OCI-LY7 (cell line): Measurements from ENCODE around the gene ADCK2. TPM values are rescaled to one million over a fixed set of nuclear protein-coding genes. Genes with fewer than 3 reads are reported as not detected.

Experiments
- BruUV-seq: library from RNA; stranded (reverse); fragments of 400-500 nt; replicated peaks from 2 replicates; lab custom pipeline; 2021; lab: Mats Ljungman, UMichigan
- CTCF ChIA-PET: fragments of 300-600 bp; sonication (Branson Sonifier 250); formaldehyde crosslinking; loops from one replicate; lab custom pipeline; 2022; ENCODE audit warnings: antibody characterized with exemption; ENCODE audit not compliant: unreplicated experiment; lab: Charles Lee
- POLR2A ChIA-PET: fragments of 300-600 bp; sonication (Branson Sonifier 250); formaldehyde crosslinking; loops from one replicate; lab custom pipeline; 2022; ENCODE audit warnings: antibody characterized with exemption; lab: Charles Lee
- DNase-seq: peaks from one replicate; pipeline ENCODE4 v3.0.0-alpha.2; 2015; ENCODE audit warnings: low spot score
- H2AFZ ChIP-seq: fragments of 200-600 bp; sonication (generic), shearing (Covaris generic); 2 replicates; pipeline ENCODE4 v1.6.1; 2014; ENCODE audit warnings: mild to moderate bottlenecking, antibody characterized with exemption, low read length, moderate library complexity
- H3K27ac ChIP-seq: fragments of 200-600 bp; sonication (generic); 2 replicates; pipeline ENCODE4 v1.5.1; 2014; ENCODE audit warnings: mixed run types, low read depth, mild to moderate bottlenecking, moderate library complexity, low read length, inconsistent platforms; ENCODE audit not compliant: poor library complexity, severe bottlenecking
- H3K36me3 ChIP-seq: fragments of 200-600 bp; sonication (generic); 2 replicates; pipeline ENCODE4 v1.6.1; 2014; ENCODE audit warnings: mild to moderate bottlenecking, antibody characterized with exemption, low read length, moderate library complexity, mixed read lengths; ENCODE audit not compliant: insufficient read depth
- H3K4me1 ChIP-seq: fragments of 200-600 bp; sonication (generic); 2 replicates; pipeline ENCODE4 v1.5.1; 2014; ENCODE audit warnings: mild to moderate bottlenecking, low read length; ENCODE audit not compliant: insufficient read depth, poor library complexity, severe bottlenecking
- H3K4me2 ChIP-seq: fragments of 200-600 bp; sonication (generic); 2 replicates; pipeline ENCODE4 v1.6.1; 2014; ENCODE audit warnings: mild to moderate bottlenecking, low read length
- H3K4me3 ChIP-seq: fragments of 200-600 bp; sonication (generic); 2 replicates; pipeline ENCODE4 v1.5.1; 2014; ENCODE audit warnings: mild to moderate bottlenecking, low read depth, low read length; ENCODE audit not compliant: poor library complexity, severe bottlenecking
- H3K79me2 ChIP-seq: fragments of 200-600 bp; sonication (generic); 2 replicates; pipeline ENCODE4 v1.6.1; 2016; ENCODE audit warnings: low read depth, mild to moderate bottlenecking, low read length, moderate library complexity, mixed read lengths; ENCODE audit not compliant: insufficient read depth
- H3K9me2 ChIP-seq: fragments of 200-600 bp; sonication (generic); 2 replicates; pipeline ENCODE4 v1.6.1; 2016; ENCODE audit warnings: mild to moderate bottlenecking, low read length, mixed read lengths; ENCODE audit not compliant: insufficient read depth
- H3K9me3 ChIP-seq: fragments of 200-600 bp; sonication (generic); 2 replicates; pipeline ENCODE4 v1.6.1; 2014; ENCODE audit warnings: mild to moderate bottlenecking, mixed run types, low read length, mixed read lengths
- H4K20me1 ChIP-seq: fragments of 200-600 bp; sonication (generic); 2 replicates; pipeline ENCODE4 v1.6.1; 2014; ENCODE audit warnings: mild to moderate bottlenecking, antibody characterized with exemption, low read length, moderate library complexity, mixed read lengths; ENCODE audit not compliant: insufficient read depth
- CTCF ChIP-seq: fragments of 200-600 bp; sonication (generic); conservative IDR thresholded peaks from 2 replicates; pipeline ENCODE4 v1.5.1; 2014; ENCODE audit warnings: mild to moderate bottlenecking, antibody characterized with exemption, low read length, moderate library complexity, mixed read lengths
- EZH2phosphoT487 ChIP-seq: fragments of 200-600 bp; sonication (generic); IDR thresholded peaks from 2 replicates; pipeline ENCODE4 v1.6.1; 2018; ENCODE audit warnings: low read depth, borderline replicate concordance, mild to moderate bottlenecking, mixed run types, antibody characterized with exemption, low read length, moderate library complexity, mixed read lengths
- intact Hi-C: fragments of 100-400 bp; cut with micrococcal nuclease; formaldehyde crosslinking; loops from one replicate; pipeline ENCODE4 v1.10.0; 2022; ENCODE audit not compliant: unreplicated experiment
- total RNA-seq, 2 experiments: library from RNA; depleted of rRNA in 1 of 2; stranded (reverse); fragments of >200 nt in 1 of 2; shearing (Covaris generic) in 1 of 2; gene quantifications; 2 replicates each; pipeline ENCODE4 v1.2.3, GENCODE V29; 2014 to 2022

Gene ADCK2
- total RNA-seq, 2 experiments from 2014 or later, result 45.8 to 60.2 TPM

- H3K4me2 ChIP-seq, result no peak overlapping the region
- H3K9me2 ChIP-seq, result no peaks in the 10 kb centered on the region
- BruUV-seq, result no TSS peak
- H3K4me1 ChIP-seq, result peaks cover 41% of the 10 kb centered on the region
- no peaks in the 10 kb centered on the region for H4K20me1 ChIP-seq
- TF ChIP-seq EZH2phosphoT487 (no peak), CTCF (no peak)
- H2AFZ ChIP-seq, result no peak overlapping the region
- H3K9me3 ChIP-seq, result no peaks in the 10 kb centered on the region
- CTCF ChIA-PET, result no interaction called here
- POLR2A ChIA-PET, result interaction anchor here (0.8 kb wide), 1 partner anchor 193 kb away, joined by 3 read pairs; no protein-coding TSS in a partner anchor
- H3K36me3 ChIP-seq, result peaks cover 67% of the 10 kb centered on the region
- peaks cover 36% of the 10 kb centered on the region for H3K79me2 ChIP-seq
- no peak for DNase-seq
- intact Hi-C loops, result loop anchor here (5.0 to 10.0 kb wide), 3 partner anchors 134 to 1324 kb away; partner anchors contain the start of gene LUC7L2
- H3K27ac ChIP-seq, result no peak overlapping the region
- H3K4me3 ChIP-seq, result no peak overlapping the region
These were observed 6.0 kb downstream of the ADCK2 start for GRCh38 chr7:140678816-140679130.

- BruUV-seq, result no TSS peak
- DNase-seq, result no peak
- H3K79me2 ChIP-seq, result peaks cover 35% of the 10 kb centered on the region
- H2AFZ ChIP-seq, result no peak overlapping the region
- H3K9me2 ChIP-seq, result no peaks in the 10 kb centered on the region
- no peaks in the 10 kb centered on the region for H4K20me1 ChIP-seq
- peaks cover 72% of the 10 kb centered on the region for H3K36me3 ChIP-seq
- H3K9me3 ChIP-seq, result no peaks in the 10 kb centered on the region
- no peak overlapping the region for H3K4me2 ChIP-seq
- TF ChIP-seq CTCF, result no peak
- no peak for TF ChIP-seq EZH2phosphoT487
- peaks cover 38% of the 10 kb centered on the region for H3K4me1 ChIP-seq
- intact Hi-C loops, result loop anchor here (5.0 to 10.0 kb wide), 3 partner anchors 133 to 1324 kb away; partner anchors contain the start of gene LUC7L2
- ChIA-PET POLR2A (interaction anchor here (0.8 kb wide), 1 partner anchor 193 kb away, joined by 3 read pairs; no protein-coding TSS in a partner anchor), CTCF (no interaction called here)
- H3K4me3 ChIP-seq, result no peak overlapping the region
- H3K27ac ChIP-seq, result no peak overlapping the region
These were observed 6.4 kb downstream of the ADCK2 start for GRCh38 chr7:140679186-140679585.

GRCh38 chr7:140680886-140681285 lies 8.1 kb downstream of the ADCK2 start:
- no peak overlapping the region for H3K27ac ChIP-seq
- intact Hi-C loops, result no loop called here
- DNase-seq, result no peak
- peaks cover 22% of the 10 kb centered on the region for H3K4me1 ChIP-seq
- no peaks in the 10 kb centered on the region for H3K9me3 ChIP-seq
- no peaks in the 10 kb centered on the region for H4K20me1 ChIP-seq
- H3K9me2 ChIP-seq, result no peaks in the 10 kb centered on the region
- no TSS peak for BruUV-seq
- ChIA-PET CTCF (no interaction called here), POLR2A (interaction anchor here (1.6 kb wide), 1 partner anchor 10 kb away, joined by 7 read pairs; no protein-coding TSS in a partner anchor)
- H3K79me2 ChIP-seq, result peaks cover 22% of the 10 kb centered on the region
- H2AFZ ChIP-seq, result no peak overlapping the region
- peaks cover 89% of the 10 kb centered on the region for H3K36me3 ChIP-seq
- no peak overlapping the region for H3K4me3 ChIP-seq
- TF ChIP-seq EZH2phosphoT487, result no peak
- no peak for TF ChIP-seq CTCF
- no peak overlapping the region for H3K4me2 ChIP-seq
